Breast epithelium (tissue), 3 donors: ENCODE results near the gene LAMB4.

Experiments used
- CTCF ChIP-seq, 3 donors: fragments of 450-650 bp; IDR thresholded peaks; one replicate each; pipeline ENCODE4 v1.5.1; 2016 to 2017; ENCODE audit warnings: antibody characterized with exemption in 3 of 3, mild to moderate bottlenecking in 3 of 3, moderate library complexity in 3 of 3
- POLR2AphosphoS5 ChIP-seq, 3 donors: sonication (generic); formaldehyde crosslinking; IDR thresholded peaks; one replicate each; pipeline ENCODE4 v1.6.1; 2017; ENCODE audit warnings: antibody characterized with exemption in 3 of 3

- TF ChIP-seq CTCF (IDR thresholded peaks at IDR 0.05) (no peak), POLR2AphosphoS5 (IDR thresholded peaks at IDR 0.05) (no peak)
Measured at GRCh38 chr7:107977048-107977447, 153.1 kb downstream of the LAMB4 start.
